Hepatocyte (in vitro differentiated cells): ENCODE measurements around the gene REV3L. TPM values are rescaled to one million over a fixed set of nuclear protein-coding genes. Genes with fewer than 3 reads are reported as not detected.

ENCODE experiments used
- DNase-seq: peaks from one replicate; pipeline ENCODE4 v3.0.0-alpha.2; 2016; ENCODE audit warnings: low spot score
- H2AFZ ChIP-seq: fragments of 200-600 bp; sonication (generic); 2 replicates; pipeline ENCODE4 v1.6.0; 2016; ENCODE audit warnings: antibody characterized with exemption, mild to moderate bottlenecking
- H3K27ac ChIP-seq: fragments of 200-600 bp; sonication (generic); 2 replicates; pipeline ENCODE4 v1.5.1; 2016; ENCODE audit warnings: mild to moderate bottlenecking
- H3K27me3 ChIP-seq: fragments of 200-600 bp; sonication (generic); 2 replicates; pipeline ENCODE4 v1.6.1; 2016
- H3K36me3 ChIP-seq: fragments of 200-600 bp; sonication (generic); replicated peaks from 2 replicates; pipeline ENCODE4 v1.5.1; 2016; ENCODE audit warnings: low read depth; ENCODE audit not compliant: insufficient read depth
- H3K4me1 ChIP-seq: fragments of 200-600 bp; sonication (generic); 2 replicates; pipeline ENCODE4 v1.5.1; 2016; ENCODE audit warnings: mild to moderate bottlenecking, moderate library complexity; ENCODE audit not compliant: insufficient read depth
- H3K4me2 ChIP-seq: fragments of 200-600 bp; sonication (generic); 2 replicates; pipeline ENCODE4 v1.6.0; 2016
- H3K4me3 ChIP-seq: fragments of 200-600 bp; sonication (generic); 2 replicates; pipeline ENCODE4 v1.5.1; 2016; ENCODE audit warnings: mild to moderate bottlenecking
- H3K79me2 ChIP-seq: fragments of 200-600 bp; sonication (generic); 2 replicates; pipeline ENCODE4 v1.6.0; 2017; ENCODE audit warnings: mild to moderate bottlenecking
- H3K9me2 ChIP-seq: fragments of 200-600 bp; sonication (generic); replicated peaks from 2 replicates; pipeline ENCODE4 v1.6.0; 2017; ENCODE audit warnings: mild to moderate bottlenecking; ENCODE audit not compliant: insufficient read depth
- H3K9me3 ChIP-seq: fragments of 200-600 bp; sonication (generic); 2 replicates; pipeline ENCODE4 v1.5.1; 2016; ENCODE audit warnings: low read depth, mild to moderate bottlenecking
- H4K20me1 ChIP-seq: fragments of 200-600 bp; sonication (generic); 2 replicates; pipeline ENCODE4 v1.6.0; 2016; ENCODE audit warnings: mild to moderate bottlenecking; ENCODE audit not compliant: insufficient read depth, poor library complexity, severe bottlenecking
- EZH2 ChIP-seq: fragments of 200-600 bp; sonication (generic); IDR thresholded peaks from 2 replicates; pipeline ENCODE4 v1.6.1; 2016; ENCODE audit warnings: antibody characterized with exemption, mild to moderate bottlenecking, borderline replicate concordance
- EZH2phosphoT487 ChIP-seq: fragments of 200-600 bp; sonication (generic); IDR thresholded peaks from one replicate; pipeline ENCODE4 v1.6.1; 2018; ENCODE audit warnings: antibody characterized with exemption, mild to moderate bottlenecking, low read depth, moderate library complexity; ENCODE audit not compliant: unreplicated experiment, severe bottlenecking
- WGBS: methylation state at CpG from one replicate; pipeline ENCODE4 v1.1.6; 2016; ENCODE audit warnings: low lambda C conversion rate; ENCODE audit errors: missing lambda C conversion rate; 5-methylcytosine and 5-hydroxymethylcytosine counted together
- polyA plus RNA-seq: library from polyadenylated mRNA; unstranded; fragments of >200 nt; fragmentation: Nextera tagmentation; extraction: Ambion mirVana; gene quantifications from 2 replicates; pipeline ENCODE4 v1.2.1, GENCODE V29; 2016
- total RNA-seq: library from RNA; depleted of rRNA; stranded (reverse); fragments of >200 nt; gene quantifications from 2 replicates; pipeline ENCODE4 v1.2.3, GENCODE V29; 2014
- TF ChIP-seq, protein P1 (sequence below): fragments of 200-600 bp; sonication (generic); IDR thresholded peaks from 2 replicates; pipeline ENCODE4 v1.5.1; 2016; ENCODE audit warnings: antibody characterized with exemption, mild to moderate bottlenecking; ENCODE audit not compliant: poor library complexity

REV3L gene
- total and polyA plus RNA-seq, 2 experiments from 2014 or later: 17.6 to 29.4 TPM

DNA sequence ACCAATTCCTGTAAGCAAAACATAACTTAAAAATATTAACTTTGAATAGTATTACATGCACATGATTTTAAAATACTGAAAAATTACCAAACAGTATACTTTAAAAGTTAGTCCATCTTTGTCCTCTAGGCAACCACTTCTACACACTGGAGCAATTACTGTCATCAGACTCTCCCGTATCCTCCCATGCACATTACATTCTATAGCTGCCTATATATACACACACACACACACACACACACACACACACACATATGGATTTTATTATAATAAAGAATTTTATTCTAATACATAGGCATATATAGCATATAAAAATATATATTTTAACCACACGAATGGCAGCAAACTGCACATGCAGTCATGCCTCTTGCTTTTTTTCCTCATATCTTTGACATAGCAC, 8.2 kb downstream of the REV3L start:
- no peaks in the 10 kb centered on the region for H3K9me3 ChIP-seq
- H3K9me2 ChIP-seq: no peaks in the 10 kb centered on the region

DNA sequence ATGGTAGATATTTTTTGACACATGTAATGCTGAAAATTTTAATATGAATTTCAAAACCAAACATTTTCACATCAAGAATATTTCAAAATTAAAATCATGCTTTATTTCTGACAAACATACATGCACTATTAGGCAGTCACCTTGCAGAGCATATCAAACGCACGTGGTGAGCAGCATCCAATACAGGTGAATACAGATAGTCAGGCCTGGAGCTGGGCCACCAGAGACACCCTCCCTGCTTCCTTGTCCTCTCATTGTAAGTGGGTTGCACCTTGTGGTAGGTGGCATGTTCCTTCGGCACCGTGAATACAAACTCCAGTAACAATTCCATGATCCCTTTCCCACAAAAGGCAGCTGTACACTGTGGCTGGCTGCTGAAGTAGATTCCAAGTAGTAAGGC, 8.9 kb downstream of the REV3L start:
- H3K9me2 ChIP-seq: no peaks in the 10 kb centered on the region
- TF ChIP-seq EZH2phosphoT487: no peak
- no peak for TF ChIP-seq EZH2
- H3K36me3 ChIP-seq: no peaks in the 10 kb centered on the region
- peaks cover 46% of the 10 kb centered on the region for H4K20me1 ChIP-seq
- no peak overlapping the region for H3K27ac ChIP-seq
- WGBS: 90% methylated on average over 4 of the region's 4 CpGs
- H3K9me3 ChIP-seq: no peaks in the 10 kb centered on the region
- H2AFZ ChIP-seq: no peak overlapping the region
- peaks cover 10% of the 10 kb centered on the region for H3K4me1 ChIP-seq
- no peak overlapping the region for H3K4me2 ChIP-seq
- no peak for DNase-seq
- H3K27me3 ChIP-seq: no peaks in the 10 kb centered on the region
- no peak overlapping the region for H3K4me3 ChIP-seq
- peaks cover 99% of the 10 kb centered on the region for H3K79me2 ChIP-seq

More for the DNA sequence above, 8.2 kb downstream of the REV3L start:
- DNase-seq: no peak
- no peak overlapping the region for H3K4me3 ChIP-seq
- no peaks in the 10 kb centered on the region for H3K27me3 ChIP-seq
- 80% methylated on average over 2 of the region's 2 CpGs for whole genome bisulfite sequencing
- H3K36me3 ChIP-seq: no peaks in the 10 kb centered on the region
- H4K20me1 ChIP-seq: peaks cover 48% of the 10 kb centered on the region
- H3K27ac ChIP-seq: no peak overlapping the region
- no peak for TF ChIP-seq EZH2
- no peak for TF ChIP-seq EZH2phosphoT487
- TF ChIP-seq, protein P1, sequence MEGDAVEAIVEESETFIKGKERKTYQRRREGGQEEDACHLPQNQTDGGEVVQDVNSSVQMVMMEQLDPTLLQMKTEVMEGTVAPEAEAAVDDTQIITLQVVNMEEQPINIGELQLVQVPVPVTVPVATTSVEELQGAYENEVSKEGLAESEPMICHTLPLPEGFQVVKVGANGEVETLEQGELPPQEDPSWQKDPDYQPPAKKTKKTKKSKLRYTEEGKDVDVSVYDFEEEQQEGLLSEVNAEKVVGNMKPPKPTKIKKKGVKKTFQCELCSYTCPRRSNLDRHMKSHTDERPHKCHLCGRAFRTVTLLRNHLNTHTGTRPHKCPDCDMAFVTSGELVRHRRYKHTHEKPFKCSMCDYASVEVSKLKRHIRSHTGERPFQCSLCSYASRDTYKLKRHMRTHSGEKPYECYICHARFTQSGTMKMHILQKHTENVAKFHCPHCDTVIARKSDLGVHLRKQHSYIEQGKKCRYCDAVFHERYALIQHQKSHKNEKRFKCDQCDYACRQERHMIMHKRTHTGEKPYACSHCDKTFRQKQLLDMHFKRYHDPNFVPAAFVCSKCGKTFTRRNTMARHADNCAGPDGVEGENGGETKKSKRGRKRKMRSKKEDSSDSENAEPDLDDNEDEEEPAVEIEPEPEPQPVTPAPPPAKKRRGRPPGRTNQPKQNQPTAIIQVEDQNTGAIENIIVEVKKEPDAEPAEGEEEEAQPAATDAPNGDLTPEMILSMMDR: no peak
- H3K4me1 ChIP-seq: peaks cover 12% of the 10 kb centered on the region
- no peak overlapping the region for H2AFZ ChIP-seq
- H3K4me2 ChIP-seq: no peak overlapping the region
- H3K79me2 ChIP-seq: peaks cover 99% of the 10 kb centered on the region

DNA sequence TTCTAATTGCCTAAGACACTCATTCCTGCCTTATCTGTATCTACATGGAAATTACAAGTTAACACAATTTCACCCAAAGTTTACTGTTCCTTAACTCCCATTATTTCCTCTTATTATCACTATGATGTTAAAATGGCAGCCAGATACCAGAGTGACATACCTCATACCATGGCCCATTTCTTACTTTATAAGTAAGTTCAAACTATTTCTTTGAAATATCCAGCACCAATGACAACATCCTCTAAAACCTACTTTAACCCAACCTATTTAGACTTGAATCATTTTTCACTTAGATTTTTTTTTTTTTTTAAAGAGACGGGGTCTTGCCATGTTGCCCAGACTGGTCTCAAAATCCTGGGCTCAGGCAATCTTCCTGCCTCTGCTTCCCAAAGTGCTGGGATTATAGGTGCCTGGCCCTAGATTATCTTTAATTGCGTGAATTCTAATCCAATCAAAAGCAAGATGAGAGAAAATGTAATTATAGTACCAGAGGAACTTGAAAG, 10.0 kb downstream of the REV3L start:
- H3K4me2 ChIP-seq: no peak overlapping the region
- H3K27me3 ChIP-seq: no peaks in the 10 kb centered on the region
- TF ChIP-seq EZH2phosphoT487: no peak
- TF ChIP-seq, protein P1: no peak
- no peak overlapping the region for H2AFZ ChIP-seq
- H3K36me3 ChIP-seq: no peaks in the 10 kb centered on the region
- peaks cover 4% of the 10 kb centered on the region for H3K4me1 ChIP-seq
- no peaks in the 10 kb centered on the region for H3K9me3 ChIP-seq
- H3K9me2 ChIP-seq: no peaks in the 10 kb centered on the region
- no peak overlapping the region for H3K4me3 ChIP-seq
- H3K79me2 ChIP-seq: peaks cover 99% of the 10 kb centered on the region
- H4K20me1 ChIP-seq: peaks cover 35% of the 10 kb centered on the region
- H3K27ac ChIP-seq: no peak overlapping the region
- 93% methylated on average over 2 of the region's 2 CpGs for WGBS
- DNase-seq: no peak

DNA sequence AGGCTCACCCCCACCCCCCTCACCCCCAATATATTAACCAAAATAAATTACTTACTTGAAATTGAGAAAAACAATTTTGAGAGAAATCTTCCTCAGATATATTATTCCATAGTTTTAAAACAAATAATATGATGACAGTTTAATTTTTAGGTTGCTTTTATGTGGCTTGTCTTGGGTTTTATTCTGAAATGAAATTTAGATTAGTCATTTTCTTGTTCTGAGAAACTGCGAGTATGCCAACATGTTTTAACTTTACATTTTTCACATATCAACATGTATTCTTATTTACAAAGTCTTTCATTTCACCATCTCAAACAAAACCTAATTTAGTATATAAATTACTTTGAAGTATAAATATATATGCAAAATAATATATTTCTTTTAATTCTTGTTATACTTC, 11.1 kb downstream of the REV3L start:
- TF ChIP-seq EZH2phosphoT487 (no peak), EZH2 (no peak)
- TF ChIP-seq, protein P1: no peak
- H3K9me3 ChIP-seq: no peaks in the 10 kb centered on the region
- peaks cover 24% of the 10 kb centered on the region for H4K20me1 ChIP-seq
- no peak overlapping the region for H2AFZ ChIP-seq
- DNase-seq: no peak
- peaks cover 7% of the 10 kb centered on the region for H3K4me1 ChIP-seq
- no peak overlapping the region for H3K27ac ChIP-seq
- 95% methylated on average over 1 of the region's 1 CpG for WGBS
- peaks cover 99% of the 10 kb centered on the region for H3K79me2 ChIP-seq
- no peaks in the 10 kb centered on the region for H3K9me2 ChIP-seq
- no peaks in the 10 kb centered on the region for H3K27me3 ChIP-seq
- no peak overlapping the region for H3K4me2 ChIP-seq
- no peaks in the 10 kb centered on the region for H3K36me3 ChIP-seq
- H3K4me3 ChIP-seq: no peak overlapping the region
